ENCODE results near the gene KCNJ1.
A peak's percentile ranks its signal among the peaks of the same experiment; 100 is the strongest.

KCNJ1 gene

GRCh38 chr11:128846985-128847384 lies 20.1 kb downstream of the KCNJ1 start:
- no peak for FAIRE-seq

DNA sequence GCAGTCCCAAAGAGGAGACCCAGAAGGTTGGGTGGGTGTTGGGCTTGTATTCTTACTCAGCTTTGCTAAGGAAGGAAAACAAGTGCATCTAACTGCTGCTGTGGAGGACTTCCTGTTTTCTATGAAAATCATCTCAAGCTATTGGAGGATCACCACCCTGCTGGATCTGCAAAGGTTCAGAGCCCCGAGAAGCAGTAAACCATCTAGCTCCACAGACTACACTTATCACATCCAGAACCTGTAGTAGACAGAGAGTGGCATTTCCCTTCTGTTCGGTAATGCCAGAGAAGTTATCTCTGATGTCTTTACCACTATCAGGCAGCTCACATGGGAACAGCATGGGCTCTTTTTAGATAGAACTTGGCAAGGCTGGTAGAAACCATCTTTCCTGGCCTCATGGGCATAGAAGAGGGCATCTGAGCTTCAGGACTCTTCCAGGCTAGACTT lies 21.7 kb downstream of the KCNJ1 start:
- no peak for FAIRE-seq

- no peak for FAIRE-seq
Measured at GRCh38 chr11:128843198-128843785, 23.8 kb downstream of the KCNJ1 start.

GRCh38 chr11:128841461-128842072 lies 25.5 kb downstream of the KCNJ1 start:
- no peak for FAIRE-seq

- no peak for FAIRE-seq
Measured at GRCh38 chr11:128840783-128841182, 26.3 kb downstream of the KCNJ1 start.

GRCh38 chr11:128840137-128840536 lies 27.0 kb downstream of the KCNJ1 start:
- FAIRE-seq = no peak

- FAIRE-seq = no peak
Measured at GRCh38 chr11:128839081-128839480, 28.0 kb downstream of the KCNJ1 start.

- no peak for FAIRE-seq
Measured at GRCh38 chr11:128837627-128838026, 29.5 kb downstream of the KCNJ1 start.

DNA sequence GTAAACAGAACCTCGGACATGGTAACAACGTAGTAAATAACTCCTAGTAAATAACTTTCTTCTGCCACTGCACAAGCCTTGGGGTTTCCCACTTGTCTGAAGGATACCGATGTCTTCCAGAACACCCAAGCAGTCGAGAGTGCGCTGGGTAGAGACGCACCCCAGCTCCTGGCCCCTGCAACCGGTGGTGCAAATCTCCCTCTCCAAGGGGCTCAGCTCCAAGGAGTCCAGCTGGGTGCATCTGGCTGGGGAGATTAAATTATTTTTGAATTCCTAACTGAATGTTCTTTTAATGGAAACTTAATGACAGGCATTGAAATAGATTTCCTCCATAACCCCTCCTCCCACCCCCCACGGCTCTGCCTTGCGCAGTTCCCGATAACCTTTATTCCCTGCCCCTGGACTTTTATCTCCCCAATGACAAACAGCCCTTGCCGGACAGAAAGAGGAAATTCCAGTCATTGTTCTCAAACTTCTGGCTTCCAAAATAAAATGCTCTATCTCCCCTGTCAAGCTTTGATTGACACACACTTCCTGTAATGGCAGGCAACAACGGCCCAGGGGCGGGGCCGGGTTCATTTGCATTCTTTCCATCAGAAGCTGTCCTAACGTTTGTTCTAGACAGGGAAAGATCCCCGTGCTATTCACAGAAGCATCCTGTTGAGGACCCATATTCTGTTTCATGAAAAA lies 31.2 kb downstream of the KCNJ1 start:
- no peak for FAIRE-seq

GRCh38 chr11:128834157-128834556 lies 32.9 kb downstream of the KCNJ1 start:
- no peak for FAIRE-seq

- no peak for FAIRE-seq
Measured at GRCh38 chr11:128832121-128832497, 35.0 kb downstream of the KCNJ1 start.

DNA sequence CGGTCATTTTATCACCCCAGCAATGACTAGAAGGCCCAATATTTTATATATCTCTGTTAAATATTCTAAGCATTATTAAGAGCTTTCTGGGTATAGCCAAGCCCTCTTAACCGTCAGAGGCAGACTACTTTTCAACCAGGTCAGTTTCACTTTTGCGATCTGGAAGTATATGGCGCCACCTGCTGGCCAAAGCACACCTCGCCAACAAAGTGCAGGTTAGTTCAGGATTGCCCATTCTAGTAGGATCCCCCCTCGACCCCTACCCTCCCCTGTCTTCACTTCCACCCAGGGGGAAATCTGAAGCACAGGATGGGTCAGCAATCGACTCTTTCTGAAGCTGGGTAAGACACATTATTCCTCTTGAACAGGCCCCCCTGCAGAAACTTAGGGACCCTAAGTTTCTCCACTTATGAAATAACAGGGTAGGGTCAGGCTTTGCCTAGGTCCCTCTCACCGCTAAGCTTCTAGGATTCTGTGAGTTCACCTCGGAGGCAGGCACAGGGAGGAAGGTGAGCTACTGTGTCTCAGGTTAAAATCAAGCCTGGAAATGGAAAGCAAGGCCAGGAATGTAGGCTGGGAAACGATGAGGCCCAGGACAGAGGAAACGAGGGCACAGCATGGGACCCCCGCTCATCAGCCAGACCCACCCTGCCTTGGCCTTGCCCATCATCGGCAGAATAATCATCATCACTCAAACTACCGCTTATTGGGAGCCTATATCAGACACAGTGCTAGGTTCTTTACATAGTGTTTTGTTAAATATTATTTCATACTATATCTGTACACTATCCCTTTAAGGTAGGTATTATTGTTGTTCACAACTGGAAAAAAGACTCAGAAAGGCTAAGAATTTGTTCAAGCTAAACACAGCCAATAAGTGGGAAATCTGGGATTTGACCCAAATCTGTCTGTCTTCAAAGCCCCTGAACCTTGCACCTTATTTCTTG lies 35.6 kb downstream of the KCNJ1 start:
- FAIRE-seq = peak; percentile 97

- FAIRE-seq = no peak
Measured at GRCh38 chr11:128830290-128831173, 36.6 kb downstream of the KCNJ1 start.

DNA sequence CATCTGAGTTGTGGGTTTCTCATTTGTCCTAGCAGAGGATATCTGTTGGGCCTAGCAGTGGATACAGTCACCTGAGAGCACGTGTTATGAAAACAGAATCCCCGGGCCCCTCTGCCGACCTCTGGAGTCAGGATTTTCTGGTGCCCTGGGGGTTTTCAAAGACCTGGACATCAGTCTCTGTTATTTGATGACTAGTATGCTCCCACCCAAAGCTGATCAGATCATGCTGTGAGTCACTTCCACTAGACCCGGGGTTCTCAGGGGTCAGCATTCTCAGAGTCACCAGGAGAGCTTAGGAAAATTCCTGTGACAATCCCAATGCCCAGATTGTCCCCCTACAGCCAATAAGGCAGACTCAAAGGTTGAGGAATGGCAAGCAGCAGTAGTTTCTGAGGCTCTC lies 38.7 kb downstream of the KCNJ1 start:
- FAIRE-seq = no peak

DNA sequence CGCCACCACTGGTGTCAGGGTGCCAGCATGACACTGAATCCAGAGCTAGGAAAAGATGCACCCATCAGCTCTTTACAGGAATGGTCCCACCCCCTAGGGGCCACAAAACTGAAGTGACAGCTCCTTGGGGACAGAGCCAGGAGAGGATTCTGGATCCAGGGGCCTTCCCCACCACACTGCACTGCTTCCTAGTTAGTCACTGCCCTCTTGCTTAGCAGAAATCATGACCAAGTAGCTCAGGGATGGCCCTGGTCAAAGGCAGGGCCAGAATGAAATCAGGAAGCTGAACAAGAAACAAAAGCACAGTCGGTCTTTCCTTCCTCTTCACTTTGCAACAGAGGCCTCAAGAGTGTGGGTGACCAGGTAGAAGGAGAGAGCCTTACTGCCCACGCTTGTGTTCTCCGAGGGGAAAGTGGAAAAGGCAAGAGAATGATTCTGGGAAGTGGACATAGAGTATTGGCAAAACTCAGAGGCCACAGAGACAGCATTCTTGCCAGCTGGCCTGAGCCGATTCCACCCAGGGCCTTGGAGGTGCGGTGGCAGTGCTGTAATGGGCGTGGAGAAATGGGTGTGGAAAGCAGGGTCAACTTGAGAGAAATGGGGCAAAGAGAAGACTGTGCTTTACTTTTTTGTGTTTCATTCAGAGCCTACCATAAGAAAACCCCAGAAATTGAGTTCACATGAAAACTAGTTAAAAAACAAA lies 39.8 kb downstream of the KCNJ1 start:
- FAIRE-seq = no peak

- no peak for FAIRE-seq
Measured at GRCh38 chr11:128825050-128825784, 41.9 kb downstream of the KCNJ1 start.

GRCh38 chr11:128824191-128825049 lies 42.7 kb downstream of the KCNJ1 start:
- FAIRE-seq = no peak

- no peak for FAIRE-seq
Measured at GRCh38 chr11:128823753-128824152, 43.3 kb downstream of the KCNJ1 start.

GRCh38 chr11:128822130-128822529 lies 45.0 kb downstream of the KCNJ1 start:
- no peak for FAIRE-seq

DNA sequence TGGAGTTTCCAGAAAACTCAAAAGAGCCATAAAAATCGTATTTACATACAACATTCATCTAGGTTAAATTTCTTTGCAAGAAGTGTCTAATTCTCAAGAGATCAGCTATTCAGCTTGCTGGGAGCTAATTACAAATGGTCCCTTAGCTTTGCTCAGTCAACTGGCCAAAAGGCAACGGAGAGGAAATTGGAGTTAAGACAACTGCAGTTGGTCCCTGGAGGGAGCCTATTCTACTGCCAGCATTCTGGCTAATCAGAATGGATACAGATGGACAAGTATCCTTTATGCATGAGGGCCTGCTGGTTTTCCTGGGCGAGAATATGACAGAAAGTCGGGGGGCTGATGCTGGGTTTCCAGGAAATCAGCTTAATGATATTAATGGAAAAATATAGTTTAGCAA lies 45.5 kb downstream of the KCNJ1 start:
- no peak for FAIRE-seq
